ENCODE results near the gene BCAS4. TPM values are rescaled to one million over a fixed set of nuclear protein-coding genes. Genes with fewer than 3 reads are reported as not detected.
"Not testable (repeated sequence)": the region's sequence is repeated elsewhere in the genome, so short reads cannot be mapped to it uniquely, and the experiment has no call there.

BCAS4 gene
- total RNA-seq, 1 experiment from 2014 or later = 7.9 TPM

DNA sequence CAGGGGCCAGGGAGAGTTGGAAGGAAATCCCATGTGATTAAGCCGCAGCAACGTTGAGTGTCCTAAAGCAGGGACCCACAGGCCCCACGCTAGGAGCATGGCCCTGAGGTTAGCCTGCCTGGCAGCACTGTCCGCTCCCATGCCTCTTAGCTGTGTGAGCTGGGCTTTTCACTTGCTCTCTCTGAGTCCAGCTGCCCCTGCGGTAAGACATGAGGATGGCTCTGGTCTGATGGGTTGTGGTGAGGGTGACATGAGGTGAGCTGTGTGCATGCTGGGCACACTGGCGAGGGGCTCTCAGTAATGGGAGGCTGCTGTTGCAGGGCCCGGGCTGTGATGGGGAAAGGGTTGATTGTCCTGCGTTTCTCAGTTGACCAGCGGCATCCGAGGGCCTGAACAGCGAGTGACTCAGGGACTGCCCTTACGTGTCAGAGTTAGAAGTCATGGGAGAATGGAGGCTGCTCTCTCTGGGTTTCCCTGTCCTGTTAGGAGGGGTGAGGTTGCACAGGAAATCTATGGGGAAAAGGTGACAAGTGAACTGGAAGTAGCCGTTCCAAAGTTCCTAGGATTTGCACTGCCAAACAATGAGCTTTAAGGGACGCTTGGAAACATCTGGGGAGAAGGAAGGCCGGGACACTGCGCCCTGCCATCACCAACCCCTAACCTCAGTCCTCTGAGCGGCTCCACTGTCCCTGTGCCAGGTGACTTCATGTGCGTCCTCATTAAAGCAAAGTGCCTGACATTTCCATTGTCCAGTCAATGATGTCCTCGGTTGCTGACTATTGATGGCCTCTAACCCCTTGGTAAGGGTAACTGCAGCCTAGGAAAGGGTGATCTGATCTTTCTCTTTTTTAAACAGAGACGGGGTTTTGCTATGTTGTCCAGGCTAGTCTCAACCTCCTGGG is 85.0 kb downstream of the BCAS4 start:
- no peaks in the 10 kb centered on the region for H3K9me3 Mint-ChIP-seq (ENCODE audit: unreplicated experiment)
- H3K27me3 Mint-ChIP-seq (ENCODE audit: insufficient read depth, unreplicated experiment) = no peaks in the 10 kb centered on the region
- intact Hi-C loops (cut with micrococcal nuclease) = no loop called here
- no peaks in the 10 kb centered on the region for H3K4me1 Mint-ChIP-seq (ENCODE audit: insufficient read depth, unreplicated experiment)
- CTCF ChIA-PET = interaction anchor here (0.5 to 1.6 kb wide), 4 partner anchors 9 to 62 kb away, joined by 3 to 7 read pairs (median 3); no protein-coding TSS in a partner anchor
- no peak for DNase-seq (ENCODE audit: unreplicated experiment)
- H3K27ac Mint-ChIP-seq (ENCODE audit: low read depth, unreplicated experiment) = peak overlapping the region; percentile 65
- H3K36me3 Mint-ChIP-seq (ENCODE audit: insufficient read depth, unreplicated experiment) = peaks cover 15% of the 10 kb centered on the region
- BruUV-seq (replicated peaks) = no TSS peak
- TF ChIP-seq, protein P1, sequence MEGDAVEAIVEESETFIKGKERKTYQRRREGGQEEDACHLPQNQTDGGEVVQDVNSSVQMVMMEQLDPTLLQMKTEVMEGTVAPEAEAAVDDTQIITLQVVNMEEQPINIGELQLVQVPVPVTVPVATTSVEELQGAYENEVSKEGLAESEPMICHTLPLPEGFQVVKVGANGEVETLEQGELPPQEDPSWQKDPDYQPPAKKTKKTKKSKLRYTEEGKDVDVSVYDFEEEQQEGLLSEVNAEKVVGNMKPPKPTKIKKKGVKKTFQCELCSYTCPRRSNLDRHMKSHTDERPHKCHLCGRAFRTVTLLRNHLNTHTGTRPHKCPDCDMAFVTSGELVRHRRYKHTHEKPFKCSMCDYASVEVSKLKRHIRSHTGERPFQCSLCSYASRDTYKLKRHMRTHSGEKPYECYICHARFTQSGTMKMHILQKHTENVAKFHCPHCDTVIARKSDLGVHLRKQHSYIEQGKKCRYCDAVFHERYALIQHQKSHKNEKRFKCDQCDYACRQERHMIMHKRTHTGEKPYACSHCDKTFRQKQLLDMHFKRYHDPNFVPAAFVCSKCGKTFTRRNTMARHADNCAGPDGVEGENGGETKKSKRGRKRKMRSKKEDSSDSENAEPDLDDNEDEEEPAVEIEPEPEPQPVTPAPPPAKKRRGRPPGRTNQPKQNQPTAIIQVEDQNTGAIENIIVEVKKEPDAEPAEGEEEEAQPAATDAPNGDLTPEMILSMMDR (IDR thresholded peaks at IDR 0.05; ENCODE audit: unreplicated experiment) = no peak
- POLR2A ChIA-PET = interaction anchor here (1.1 to 3.3 kb wide), 3 partner anchors 12 to 28 kb away, joined by 3 to 16 read pairs (median 3); no protein-coding TSS in a partner anchor
- no peak overlapping the region for H3K4me3 Mint-ChIP-seq (ENCODE audit: unreplicated experiment)

DNA sequence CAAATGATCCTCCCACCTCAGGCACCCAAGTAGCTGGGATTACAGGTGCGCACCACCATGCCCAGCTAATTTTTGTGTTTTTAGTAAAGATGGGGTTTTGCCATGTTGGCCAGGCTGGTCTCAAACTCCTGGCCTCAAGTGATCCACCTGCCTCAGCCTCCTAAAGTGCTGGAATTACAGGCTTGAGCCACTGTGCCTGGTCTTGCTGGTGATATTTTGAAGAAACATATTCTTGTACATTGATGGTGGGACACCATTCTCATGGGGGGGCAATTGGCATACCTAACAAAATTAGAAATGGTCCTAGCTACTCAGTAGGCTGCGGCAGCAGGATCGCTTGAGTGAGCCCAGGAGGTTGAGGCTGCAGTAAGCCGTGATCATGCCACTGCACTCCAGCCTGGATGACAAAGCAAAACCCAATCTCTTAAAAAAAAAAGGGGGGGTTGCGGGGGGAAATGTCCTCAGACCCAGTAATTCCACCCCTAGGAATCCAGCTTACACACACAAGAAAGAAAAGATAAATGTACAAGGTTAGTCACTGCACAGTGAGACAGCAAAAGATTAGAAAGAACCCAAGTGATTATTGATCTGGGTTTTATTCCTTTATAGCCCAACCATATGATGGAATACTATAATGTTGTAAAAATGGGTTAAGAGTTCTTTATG is 87.0 kb downstream of the BCAS4 start:
- H3K27me3 Mint-ChIP-seq (ENCODE audit: insufficient read depth, unreplicated experiment); intact Hi-C loops (cut with micrococcal nuclease); H3K4me3 Mint-ChIP-seq (ENCODE audit: unreplicated experiment); H3K27ac Mint-ChIP-seq (ENCODE audit: low read depth, unreplicated experiment); H3K9me3 Mint-ChIP-seq (ENCODE audit: unreplicated experiment); BruUV-seq (replicated peaks); DNase-seq (ENCODE audit: unreplicated experiment); H3K4me1 Mint-ChIP-seq (ENCODE audit: insufficient read depth, unreplicated experiment): not testable (repeated sequence)
- ChIA-PET POLR2A (interaction anchor here (1.3 to 3.3 kb wide), 3 partner anchors 9 to 49 kb away, joined by 3 to 16 read pairs (median 4); partner anchors contain the start of gene ADNP), CTCF (interaction anchor here (0.5 to 0.8 kb wide), 6 partner anchors 12 to 425 kb away, joined by 3 to 6 read pairs (median 3); no protein-coding TSS in a partner anchor)
- peaks cover 12% of the 10 kb centered on the region for H3K36me3 Mint-ChIP-seq (ENCODE audit: insufficient read depth, unreplicated experiment)

- H3K4me3 Mint-ChIP-seq (ENCODE audit: unreplicated experiment) = no peak overlapping the region
- CTCF ChIA-PET = interaction anchor here (0.6 to 2.4 kb wide), 7 partner anchors 21 to 48 kb away, joined by 3 to 13 read pairs (median 3); no protein-coding TSS in a partner anchor
- POLR2A ChIA-PET = interaction anchor here (0.7 to 2.0 kb wide), 7 partner anchors 11 to 529 kb away, joined by 3 to 8 read pairs (median 3); partner anchors contain the start of genes ADNP, DPM1 and MOCS3
Observed at GRCh38 chr20:50883856-50884255, 89.0 kb downstream of the BCAS4 start.

DNA sequence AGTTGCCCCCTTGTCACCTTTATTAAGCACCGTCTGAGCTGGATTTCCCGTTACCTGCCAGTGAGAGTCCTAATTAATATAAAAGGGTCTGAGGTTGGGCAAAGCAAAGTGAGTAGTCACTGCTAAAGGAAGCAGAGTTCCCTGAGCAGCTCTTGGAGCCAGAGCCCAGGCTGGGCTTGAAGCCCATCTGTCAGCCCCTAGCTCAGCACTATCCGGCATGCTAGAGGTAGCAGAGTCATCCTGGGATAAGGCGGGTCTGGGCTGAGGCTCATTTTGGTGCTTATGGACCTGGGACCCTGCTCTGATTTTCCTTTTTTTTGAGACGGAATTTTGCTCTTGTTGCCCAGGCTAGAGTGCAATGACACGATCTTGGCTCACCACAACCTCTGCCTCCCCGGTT is 90.2 kb downstream of the BCAS4 start:
- ChIA-PET POLR2A (interaction anchor here (0.6 to 1.7 kb wide), 8 partner anchors 9 to 680 kb away, joined by 3 to 8 read pairs (median 4); no protein-coding TSS in a partner anchor), CTCF (interaction anchor here (0.5 to 2.4 kb wide), 7 partner anchors 9 to 44 kb away, joined by 3 to 13 read pairs (median 4); no protein-coding TSS in a partner anchor)
- H3K27me3 Mint-ChIP-seq (ENCODE audit: insufficient read depth, unreplicated experiment) = no peaks in the 10 kb centered on the region
- intact Hi-C loops (cut with micrococcal nuclease) = loop anchor here (5.0 kb wide), 1 partner anchor 68 kb away; no protein-coding TSS in a partner anchor
- no peak overlapping the region for H3K27ac Mint-ChIP-seq (ENCODE audit: low read depth, unreplicated experiment)
- TF ChIP-seq, protein P1 (IDR thresholded peaks at IDR 0.05; ENCODE audit: unreplicated experiment) = no peak
- no peak overlapping the region for H3K4me3 Mint-ChIP-seq (ENCODE audit: unreplicated experiment)
- no peaks in the 10 kb centered on the region for H3K9me3 Mint-ChIP-seq (ENCODE audit: unreplicated experiment)
- DNase-seq (ENCODE audit: unreplicated experiment) = no peak
- H3K4me1 Mint-ChIP-seq (ENCODE audit: insufficient read depth, unreplicated experiment) = no peaks in the 10 kb centered on the region
- H3K36me3 Mint-ChIP-seq (ENCODE audit: insufficient read depth, unreplicated experiment) = peaks cover 37% of the 10 kb centered on the region
- no TSS peak for BruUV-seq (replicated peaks)

More at GRCh38 chr20:50883856-50884255, 89.0 kb downstream of the BCAS4 start:
- no peak for DNase-seq (ENCODE audit: unreplicated experiment)
- TF ChIP-seq, protein P1 (IDR thresholded peaks at IDR 0.05; ENCODE audit: unreplicated experiment) = no peak
- H3K4me1 Mint-ChIP-seq (ENCODE audit: insufficient read depth, unreplicated experiment) = no peaks in the 10 kb centered on the region
- no peaks in the 10 kb centered on the region for H3K9me3 Mint-ChIP-seq (ENCODE audit: unreplicated experiment)
- BruUV-seq (replicated peaks) = no TSS peak
- peaks cover 24% of the 10 kb centered on the region for H3K36me3 Mint-ChIP-seq (ENCODE audit: insufficient read depth, unreplicated experiment)
- H3K27me3 Mint-ChIP-seq (ENCODE audit: insufficient read depth, unreplicated experiment) = no peaks in the 10 kb centered on the region
- H3K27ac Mint-ChIP-seq (ENCODE audit: low read depth, unreplicated experiment) = no peak overlapping the region
- intact Hi-C loops (cut with micrococcal nuclease) = no loop called here

All from MCF 10A (cell line).